Activated gamma-delta T cell treated with Interleukin-2 at 50 U/mL for 16 hours (primary cell): ENCODE results near the gene AKIRIN2.

Source experiments
- DNase-seq: peaks from one replicate; pipeline ENCODE4 v3.0.0-alpha.2; 2020

The AKIRIN2 gene

DNA sequence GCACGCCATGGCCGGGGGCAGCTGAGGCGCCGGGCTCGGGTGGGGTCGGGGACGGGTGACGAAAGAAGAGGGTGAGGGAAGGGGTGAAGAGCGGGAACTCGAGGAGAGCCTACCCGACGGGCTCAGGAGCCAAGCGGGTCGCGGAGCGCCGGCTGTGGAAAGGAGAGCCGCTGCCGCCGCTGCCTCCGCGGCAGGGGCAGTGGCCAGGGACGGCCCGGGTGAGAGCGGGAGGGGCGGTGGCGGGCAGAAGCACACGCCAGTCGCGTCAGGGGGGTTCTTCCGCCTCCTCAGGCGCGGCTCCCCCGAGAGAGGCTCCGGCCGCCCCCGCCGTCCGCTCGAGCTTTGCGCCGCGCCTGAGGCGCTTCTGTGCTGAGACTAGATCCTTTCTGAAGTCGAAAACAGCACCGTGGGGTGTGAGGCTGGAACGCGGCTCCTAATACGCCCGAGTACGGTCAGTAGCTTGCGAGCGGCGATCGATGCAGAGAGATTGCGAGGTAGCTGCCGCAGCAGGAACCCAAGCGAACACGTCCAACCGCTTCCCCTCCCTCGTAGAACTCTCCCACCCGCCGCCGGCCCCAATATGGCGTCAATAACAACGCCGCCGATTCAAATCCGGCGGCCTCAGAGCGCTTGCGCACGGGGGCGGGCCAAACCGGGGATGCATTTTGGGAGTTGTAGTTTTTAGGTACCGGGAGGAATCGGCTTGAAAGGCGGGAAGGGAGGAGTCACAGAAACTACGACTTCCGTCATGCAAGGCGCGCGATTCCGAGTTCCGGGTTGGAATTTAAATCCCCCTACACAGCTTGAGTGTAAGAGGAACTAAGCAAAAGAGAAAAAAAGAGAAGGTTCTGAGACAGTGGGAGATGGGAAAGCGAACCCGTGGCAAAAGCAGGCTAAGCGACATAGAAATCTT is at the start of gene AKIRIN2:
Gene AKIRIN2 (minus strand): TSS at position 558 of the 913 bp plus-strand sequence. CDS start 549 bp downstream, at position 9.
- DNase-seq: peak; percentile 96

DNA sequence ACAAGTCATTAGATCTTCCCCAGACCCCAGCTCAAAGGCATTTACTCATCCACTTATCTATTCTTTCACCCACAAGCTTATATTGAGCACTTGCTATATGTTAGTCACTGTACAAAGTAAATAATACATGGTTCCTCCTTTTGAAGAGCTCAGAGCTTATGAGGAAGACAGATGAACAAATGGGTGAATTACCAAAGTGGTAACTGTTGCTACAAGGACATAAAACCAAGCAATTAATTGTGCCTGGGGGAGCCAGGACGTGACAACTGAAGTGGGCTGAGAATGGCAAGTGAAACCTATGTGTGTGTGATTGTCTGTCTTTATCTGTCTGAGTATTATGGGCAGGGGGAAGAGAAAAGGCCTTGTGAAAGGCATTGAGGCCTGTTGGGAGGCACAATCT is 45.6 kb upstream of the AKIRIN2 start:
- DNase-seq: no peak

DNA sequence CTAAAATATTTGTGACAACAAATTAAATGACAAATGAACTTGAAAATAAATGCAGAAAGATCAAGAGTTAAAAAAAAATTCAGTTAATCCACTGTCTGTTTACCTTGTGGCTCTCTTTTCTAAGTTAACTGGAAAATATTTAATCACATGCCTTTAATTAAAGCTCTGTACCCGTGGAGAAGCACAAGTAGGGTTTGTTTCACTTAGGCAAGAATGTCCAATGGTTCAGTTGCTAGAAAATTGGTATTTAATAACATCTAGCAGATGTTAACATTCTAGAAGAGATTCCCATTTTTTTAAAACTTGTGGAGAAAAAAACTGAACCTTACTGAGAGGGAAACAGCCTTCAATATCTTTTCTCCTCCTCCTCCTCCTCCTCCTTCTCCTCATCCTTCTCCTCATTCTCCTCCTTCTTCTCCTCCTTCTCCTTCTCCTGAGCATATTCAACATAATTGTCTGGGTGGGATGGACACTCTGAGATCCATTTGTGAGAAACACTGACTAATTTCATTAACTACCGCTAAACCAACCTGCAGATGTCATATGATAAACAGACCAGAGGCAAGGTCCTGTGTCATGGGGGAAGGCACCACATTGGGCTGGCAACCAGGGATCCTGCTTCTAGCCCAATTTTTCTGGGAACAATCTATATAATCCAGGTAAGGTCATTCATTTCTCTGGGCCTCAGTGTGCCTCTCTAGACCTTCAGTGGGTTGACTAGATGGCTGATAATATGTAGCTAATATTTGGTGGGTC is 44.1 kb upstream of the AKIRIN2 start:
- no peak for DNase-seq

DNA sequence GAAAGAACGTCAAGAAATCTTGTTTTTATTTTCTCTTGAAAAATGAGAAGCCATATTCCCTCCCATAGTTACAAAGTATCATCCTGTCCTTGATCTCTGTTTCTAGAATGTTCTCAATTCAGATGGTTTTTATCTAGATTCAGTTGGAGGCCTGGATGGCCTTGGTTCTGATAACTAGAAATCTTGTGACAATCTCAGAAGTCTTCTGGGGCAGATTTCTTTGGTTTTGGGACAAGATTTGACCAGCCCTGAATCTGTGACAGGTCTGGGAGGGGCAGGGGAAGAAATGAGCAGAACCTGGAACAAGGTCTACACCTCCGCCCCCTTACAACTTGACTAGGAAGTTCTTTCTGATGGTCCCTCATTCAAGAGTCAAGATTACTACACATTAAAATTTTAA is 41.4 kb upstream of the AKIRIN2 start:
- no peak for DNase-seq

GRCh38 chr6:87742106-87742505 is 40.1 kb upstream of the AKIRIN2 start:
- DNase-seq: peak; percentile 32

DNA sequence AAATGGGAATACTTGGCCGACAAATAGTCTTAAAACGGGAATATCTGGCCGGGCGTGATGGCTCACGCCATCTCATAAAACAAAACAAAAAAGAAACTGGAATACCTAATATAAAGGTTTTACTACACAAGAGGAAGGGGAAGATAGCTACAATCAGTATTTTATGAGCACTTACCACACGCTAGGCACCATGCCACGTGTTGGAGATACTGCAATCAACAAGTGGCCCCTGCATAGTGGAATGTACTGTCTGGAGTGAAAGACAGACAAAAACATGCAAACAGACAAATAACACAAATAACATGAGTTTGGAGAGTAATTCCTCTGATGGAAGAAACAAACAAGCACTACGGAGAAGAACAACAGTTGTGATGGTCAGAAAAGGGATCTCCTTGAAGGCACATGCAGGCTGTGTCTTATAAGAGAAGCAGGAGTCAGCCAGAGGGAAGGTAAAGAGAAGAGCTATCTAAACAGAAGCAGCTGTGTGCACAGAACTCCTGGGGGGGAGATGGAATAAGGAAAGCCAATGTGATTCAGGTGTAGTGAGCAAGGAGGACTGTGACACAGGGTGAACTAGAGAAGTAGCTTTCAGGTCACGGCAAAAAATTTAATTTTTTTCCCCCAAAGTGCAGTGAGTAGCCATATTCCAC is 39.1 kb upstream of the AKIRIN2 start:
- no peak for DNase-seq

DNA sequence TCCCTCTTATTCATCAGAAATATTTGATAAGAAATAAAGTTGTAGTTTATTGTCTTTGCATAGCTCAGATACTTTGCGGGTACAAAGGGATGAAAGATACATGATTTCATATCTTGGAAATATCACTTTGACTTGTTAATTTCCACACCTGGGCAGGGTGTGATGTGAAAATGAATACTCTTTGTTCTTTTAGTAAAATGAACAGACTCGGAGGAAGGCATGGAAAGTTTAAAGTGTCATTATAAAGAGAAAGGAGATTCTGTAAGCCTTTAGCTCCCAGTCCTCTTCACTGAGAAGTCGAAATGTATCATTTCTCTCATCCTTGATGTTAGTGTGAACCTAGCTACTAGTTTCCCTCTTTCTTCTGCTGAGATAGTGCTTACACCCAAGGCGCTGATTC is 36.7 kb upstream of the AKIRIN2 start:
- no peak for DNase-seq

GRCh38 chr6:87738000-87738399 is 36.0 kb upstream of the AKIRIN2 start:
- no peak for DNase-seq

DNA sequence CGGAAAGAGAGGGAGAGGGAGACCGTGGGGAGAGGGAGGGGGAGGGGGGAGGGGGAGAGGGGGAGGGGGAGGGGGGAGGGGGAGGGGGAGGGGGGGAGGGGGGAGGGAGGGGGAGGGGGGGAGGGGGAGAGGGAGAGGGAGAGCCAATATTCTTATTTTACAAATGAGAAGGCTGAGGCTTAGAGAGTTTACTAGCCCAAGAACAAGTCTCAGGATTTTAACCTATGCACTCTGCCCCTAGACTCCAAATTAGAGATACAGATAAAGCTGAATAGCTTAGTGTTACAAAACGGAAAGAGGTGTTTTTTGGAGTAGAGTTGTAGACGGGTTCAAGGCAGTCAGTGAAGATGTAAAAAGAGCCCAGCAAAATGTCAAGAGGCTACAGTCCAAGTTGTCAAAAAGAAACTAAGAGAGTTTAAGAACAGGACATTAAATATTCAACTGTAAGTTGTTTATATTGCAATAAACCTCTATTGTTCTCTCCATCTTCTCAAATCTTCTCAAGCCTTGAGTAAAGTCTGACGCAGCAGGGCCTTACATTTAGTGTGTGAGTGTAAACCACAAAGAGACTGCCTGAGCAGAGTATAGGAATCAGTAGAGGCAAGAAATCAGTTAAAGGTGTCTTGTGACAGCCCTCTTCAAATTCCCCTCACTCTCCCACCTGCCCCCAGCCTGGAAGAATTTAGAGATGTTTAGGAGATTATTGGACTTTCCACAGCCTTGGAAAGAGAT is 34.9 kb upstream of the AKIRIN2 start:
- no peak for DNase-seq

DNA sequence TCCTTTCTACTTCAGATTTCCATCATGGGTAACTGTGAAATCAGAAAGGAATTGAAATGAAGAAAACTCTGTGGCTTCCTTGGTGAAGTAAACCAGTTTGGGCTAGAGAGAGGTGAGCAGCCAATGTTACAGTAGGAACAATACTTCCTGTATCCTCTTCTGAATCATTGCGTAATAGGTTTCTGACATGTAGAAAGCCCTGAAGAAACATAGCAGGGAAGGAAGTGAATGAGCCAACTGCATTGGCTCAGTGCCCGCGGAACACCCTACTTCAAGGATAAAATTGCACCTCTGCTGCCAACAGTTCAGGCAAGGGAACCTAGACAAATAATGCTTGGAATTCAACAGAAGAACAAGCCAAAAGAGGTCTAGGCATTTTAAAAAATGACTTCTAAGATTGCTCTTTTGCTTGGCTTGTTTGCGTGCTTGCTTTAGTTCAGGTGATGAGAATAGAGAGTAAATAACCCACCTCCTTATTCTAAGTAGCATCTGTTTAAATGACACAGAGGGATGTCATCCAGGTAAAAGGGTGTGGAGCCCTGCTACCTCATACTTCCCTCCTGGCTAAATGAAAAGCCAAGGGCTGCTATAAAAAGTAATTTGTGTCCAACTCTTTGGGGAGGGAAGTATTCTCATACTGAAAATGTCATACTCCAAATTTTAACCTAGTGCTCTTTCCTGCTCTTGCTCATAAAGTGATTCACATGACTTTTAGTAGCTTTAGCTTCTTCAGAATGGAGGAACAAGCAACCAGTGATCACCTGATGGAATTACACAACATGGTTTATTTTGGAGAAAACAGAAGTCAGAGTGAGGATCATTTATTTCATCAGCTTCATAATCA is 30.0 kb upstream of the AKIRIN2 start:
- DNase-seq: peak; percentile 25

- DNase-seq: no peak
Observed at GRCh38 chr6:87731080-87731479, 29.0 kb upstream of the AKIRIN2 start.

DNA sequence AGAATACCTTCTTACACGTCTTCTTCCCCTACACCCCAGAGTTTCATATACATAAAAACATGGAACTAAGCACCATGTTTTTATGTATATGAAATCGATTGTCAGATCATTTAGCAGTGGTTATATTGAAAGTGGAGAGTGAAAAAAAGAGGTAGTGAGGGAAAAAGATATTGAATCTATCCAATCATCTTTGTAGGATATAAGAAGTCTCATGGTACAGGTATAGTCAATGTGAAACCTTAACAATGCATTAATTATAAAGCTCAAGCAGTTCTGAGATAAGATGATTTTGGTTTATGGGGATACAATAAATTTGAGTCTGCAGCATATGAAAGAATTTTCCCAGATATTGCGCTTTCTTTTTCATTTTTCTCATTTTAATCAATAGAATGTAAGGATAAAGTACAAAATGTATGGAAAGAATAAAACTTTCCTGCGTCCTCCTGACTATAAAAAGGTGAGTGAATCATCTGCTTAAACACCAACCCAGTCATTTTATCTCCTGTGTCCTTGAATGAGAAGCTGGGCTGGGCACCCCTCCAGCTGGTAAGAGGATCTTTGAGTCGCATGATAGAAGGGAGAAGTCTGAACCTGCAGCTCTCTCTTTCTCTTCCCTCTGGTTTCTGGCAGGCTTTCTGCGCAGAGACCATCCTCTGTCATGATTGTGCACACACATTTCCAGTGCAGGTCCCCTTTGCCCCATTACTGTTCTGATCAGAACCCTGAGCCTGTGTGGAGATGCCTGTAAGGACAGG is 28.1 kb upstream of the AKIRIN2 start:
- DNase-seq: no peak

GRCh38 chr6:87728706-87729105 is 26.7 kb upstream of the AKIRIN2 start:
- no peak for DNase-seq

GRCh38 chr6:87724983-87725811 is 23.2 kb upstream of the AKIRIN2 start:
- DNase-seq: no peak

DNA sequence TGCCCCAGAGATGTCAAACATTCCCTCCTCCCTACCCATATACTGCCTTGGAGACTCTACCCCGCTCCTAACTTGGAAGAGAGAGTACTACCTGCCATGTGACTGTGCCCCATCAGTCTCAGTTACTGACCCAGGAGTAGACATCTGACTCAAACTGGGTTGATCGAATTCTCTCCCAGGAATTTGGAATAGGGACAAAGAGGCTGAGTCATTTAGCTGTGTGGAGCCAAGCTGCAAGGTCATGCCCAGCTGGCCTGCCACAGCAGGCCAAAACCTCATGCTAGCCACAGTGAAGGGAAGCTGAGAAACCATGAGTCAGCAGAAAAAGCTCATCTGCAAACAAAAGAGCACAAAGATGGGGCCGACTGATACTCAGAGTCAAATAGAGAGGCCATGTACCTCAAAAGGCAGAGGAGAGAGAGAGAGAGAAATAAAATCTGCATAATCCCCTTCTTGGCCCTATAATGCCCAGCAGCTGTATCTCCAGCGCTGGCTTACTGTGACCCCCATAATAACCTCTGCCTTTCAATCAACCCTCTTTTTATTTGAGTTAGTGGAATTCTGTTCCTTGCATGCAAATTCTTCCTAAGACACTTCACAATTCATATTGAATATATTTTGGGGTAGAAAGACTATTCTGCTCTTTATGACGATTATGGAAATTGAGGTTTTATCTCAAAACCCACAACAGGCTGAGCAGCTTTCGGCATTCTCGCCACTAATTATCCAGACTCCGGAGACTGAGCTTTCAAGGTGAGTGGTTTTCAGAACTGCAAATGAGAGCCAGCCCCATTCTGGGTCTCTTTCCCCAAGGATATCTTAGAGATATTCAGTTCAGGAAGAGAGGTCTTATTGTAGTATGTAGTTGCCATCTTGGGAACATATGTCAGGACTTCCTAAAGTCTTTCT is 21.4 kb upstream of the AKIRIN2 start:
- no peak for DNase-seq

- no peak for DNase-seq
Observed at GRCh38 chr6:87722540-87723169, 20.6 kb upstream of the AKIRIN2 start.

GRCh38 chr6:87721311-87721710 is 19.3 kb upstream of the AKIRIN2 start:
- DNase-seq: no peak

DNA sequence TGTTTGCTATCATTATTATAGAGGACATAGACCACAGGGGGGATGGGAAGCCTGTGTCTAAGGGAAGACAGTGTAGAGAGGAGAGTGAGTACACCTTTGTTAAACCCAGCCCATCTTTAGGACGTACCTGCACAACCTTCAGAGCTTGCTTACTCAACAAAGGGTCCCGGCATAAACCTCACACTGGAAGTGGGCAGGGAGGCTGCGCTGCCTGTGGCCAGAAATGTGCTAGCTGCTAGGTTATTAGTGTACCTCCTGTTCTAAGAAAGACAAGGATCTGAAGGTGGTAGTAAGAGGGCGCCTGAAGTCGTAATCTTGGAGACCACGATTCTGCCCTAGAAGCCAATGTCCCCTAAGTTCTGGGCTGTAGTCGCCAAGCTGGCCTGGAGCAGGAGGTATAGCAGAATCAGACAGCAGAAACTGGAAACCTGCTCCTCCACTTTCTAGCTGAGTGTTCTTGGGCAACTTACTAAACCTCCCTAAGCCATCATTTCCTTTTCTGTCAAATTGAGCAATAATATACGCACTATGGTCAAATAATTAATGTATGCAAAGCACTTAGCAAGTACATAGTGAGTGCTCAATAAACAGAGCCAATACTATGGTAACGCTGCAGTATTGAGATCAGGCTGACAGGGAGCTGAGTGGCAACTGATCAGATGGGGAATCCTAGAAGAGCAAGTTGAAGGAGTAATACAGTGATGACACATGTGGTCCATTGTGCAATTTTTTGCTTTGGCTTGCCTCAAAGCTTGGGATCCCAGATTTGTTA is 16.8 kb upstream of the AKIRIN2 start:
- DNase-seq: no peak
